Ovary (tissue), 3 donors: Measurements from ENCODE around the gene TBL1X.

ENCODE experiments used
- EP300 ChIP-seq: sonication (generic); formaldehyde crosslinking; IDR thresholded peaks from one replicate; pipeline ENCODE4 v1.6.1; 2017; ENCODE audit warnings: antibody characterized with exemption
- POLR2A ChIP-seq: fragments of 450-650 bp; IDR thresholded peaks from one replicate; pipeline ENCODE4 v1.6.1; 2017; ENCODE audit warnings: antibody characterized with exemption, mild to moderate bottlenecking, moderate library complexity
- TF ChIP-seq, protein P1 (sequence below), 3 donors: fragments of 450-650 bp in 2 of 3; fragments of 200-600 bp in 1 of 3; IDR thresholded peaks; one replicate each; pipeline versions ENCODE4 v1.5.1 to v1.8.0; 2016 to 2022; ENCODE audit warnings: antibody characterized with exemption in 3 of 3, mild to moderate bottlenecking in 1 of 3
- donor health status: DM: no; HTN: no; CAD: no.

- TF ChIP-seq, protein P1, sequence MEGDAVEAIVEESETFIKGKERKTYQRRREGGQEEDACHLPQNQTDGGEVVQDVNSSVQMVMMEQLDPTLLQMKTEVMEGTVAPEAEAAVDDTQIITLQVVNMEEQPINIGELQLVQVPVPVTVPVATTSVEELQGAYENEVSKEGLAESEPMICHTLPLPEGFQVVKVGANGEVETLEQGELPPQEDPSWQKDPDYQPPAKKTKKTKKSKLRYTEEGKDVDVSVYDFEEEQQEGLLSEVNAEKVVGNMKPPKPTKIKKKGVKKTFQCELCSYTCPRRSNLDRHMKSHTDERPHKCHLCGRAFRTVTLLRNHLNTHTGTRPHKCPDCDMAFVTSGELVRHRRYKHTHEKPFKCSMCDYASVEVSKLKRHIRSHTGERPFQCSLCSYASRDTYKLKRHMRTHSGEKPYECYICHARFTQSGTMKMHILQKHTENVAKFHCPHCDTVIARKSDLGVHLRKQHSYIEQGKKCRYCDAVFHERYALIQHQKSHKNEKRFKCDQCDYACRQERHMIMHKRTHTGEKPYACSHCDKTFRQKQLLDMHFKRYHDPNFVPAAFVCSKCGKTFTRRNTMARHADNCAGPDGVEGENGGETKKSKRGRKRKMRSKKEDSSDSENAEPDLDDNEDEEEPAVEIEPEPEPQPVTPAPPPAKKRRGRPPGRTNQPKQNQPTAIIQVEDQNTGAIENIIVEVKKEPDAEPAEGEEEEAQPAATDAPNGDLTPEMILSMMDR (IDR thresholded peaks at IDR 0.05) = no peak
- TF ChIP-seq POLR2A = no peak
- no peak for TF ChIP-seq EP300
These were observed 320.5 kb downstream of the TBL1X start for GRCh38 chrX:9785254-9785943.
